RCC 7860 (cell line): ENCODE measurements around the gene LRRC23.
A peak's percentile ranks its signal among the peaks of the same experiment; 100 is the strongest.
"Not testable (repeated sequence)": the region's sequence is repeated elsewhere in the genome, so short reads cannot be mapped to it uniquely, and the experiment has no call there.

Experiments used
- DNase-seq: peaks from one replicate; pipeline ENCODE4 v3.0.0-alpha.2; 2015; ENCODE audit warnings: low spot score
- FAIRE-seq: peaks from 2 replicates; lab custom pipeline; 2012; peaks lifted over from hg19 to GRCh38; lab: Jason Lieb, UNC

The LRRC23 gene

GRCh38 chr12:6872073-6873048 is 32.3 kb upstream of the LRRC23 start:
- DNase-seq (peak; percentile 59), FAIRE-seq (no peak)

GRCh38 chr12:6873094-6874014 is 31.3 kb upstream of the LRRC23 start, which contains the start of gene SPSB2:
TSS of gene SPSB2 (minus strand) at chr12:6873303. CDS start at chr12:6872901, 402 bp downstream.
- no peak for FAIRE-seq
- DNase-seq: peak; percentile 91

- not testable (repeated sequence) for FAIRE-seq
Observed at GRCh38 chr12:6874015-6874368, 30.6 kb upstream of the LRRC23 start.

GRCh38 chr12:6879824-6880223 is 24.8 kb upstream of the LRRC23 start:
- DNase-seq, FAIRE-seq: not testable (repeated sequence)

More at GRCh38 chr12:6874015-6874368, 30.6 kb upstream of the LRRC23 start:
- not testable (repeated sequence) for DNase-seq

GRCh38 chr12:6883252-6883651 is 21.4 kb upstream of the LRRC23 start:
- no peak for FAIRE-seq
- DNase-seq: no peak

- DNase-seq (no peak), FAIRE-seq (no peak)
Observed at GRCh38 chr12:6883683-6884082, 20.9 kb upstream of the LRRC23 start.

- no peak for FAIRE-seq
- DNase-seq: no peak
Observed at GRCh38 chr12:6884539-6884938, 20.1 kb upstream of the LRRC23 start.

GRCh38 chr12:6886206-6886999 is 18.2 kb upstream of the LRRC23 start:
- not testable (repeated sequence) for DNase-seq, FAIRE-seq

GRCh38 chr12:6887460-6887859 is 17.2 kb upstream of the LRRC23 start:
- FAIRE-seq (no peak), DNase-seq (no peak)

- DNase-seq (no peak), FAIRE-seq (no peak)
Observed at GRCh38 chr12:6888360-6888759, 16.3 kb upstream of the LRRC23 start.

- not testable (repeated sequence) for FAIRE-seq, DNase-seq
Observed at GRCh38 chr12:6888794-6889193, 15.8 kb upstream of the LRRC23 start.

- FAIRE-seq, DNase-seq: not testable (repeated sequence)
Observed at GRCh38 chr12:6889775-6890573, 14.6 kb upstream of the LRRC23 start.

GRCh38 chr12:6890789-6891645 is 13.6 kb upstream of the LRRC23 start:
- FAIRE-seq (peak; percentile 11), DNase-seq (peak; percentile 91)

- FAIRE-seq (no peak), DNase-seq (no peak)
Observed at GRCh38 chr12:6891646-6892001, 13.0 kb upstream of the LRRC23 start.

- DNase-seq, FAIRE-seq: not testable (repeated sequence)
Observed at GRCh38 chr12:6892683-6893082, 11.9 kb upstream of the LRRC23 start.

- DNase-seq (no peak), FAIRE-seq (no peak)
Observed at GRCh38 chr12:6894321-6894720, 10.3 kb upstream of the LRRC23 start.

- DNase-seq (no peak), FAIRE-seq (no peak)
Observed at GRCh38 chr12:6896846-6897435, 7.7 kb upstream of the LRRC23 start.

GRCh38 chr12:6899427-6899826 is 5.2 kb upstream of the LRRC23 start:
- DNase-seq (no peak), FAIRE-seq (no peak)
